Femur (tissue), 1 donor: ENCODE results near the gene IFITM5.
A peak's percentile ranks its signal among the peaks of the same experiment; 100 is the strongest.
"Not testable (repeated sequence)": the region's sequence is repeated elsewhere in the genome, so short reads cannot be mapped to it uniquely, and the experiment has no call there.

Experiments used
- DNase-seq: peaks from one replicate; pipeline ENCODE4 v3.0.0-alpha.2; 2017

IFITM5 gene

GRCh38 chr11:311013-311748, 11.9 kb upstream of the IFITM5 start:
- not testable (repeated sequence) for DNase-seq

DNA sequence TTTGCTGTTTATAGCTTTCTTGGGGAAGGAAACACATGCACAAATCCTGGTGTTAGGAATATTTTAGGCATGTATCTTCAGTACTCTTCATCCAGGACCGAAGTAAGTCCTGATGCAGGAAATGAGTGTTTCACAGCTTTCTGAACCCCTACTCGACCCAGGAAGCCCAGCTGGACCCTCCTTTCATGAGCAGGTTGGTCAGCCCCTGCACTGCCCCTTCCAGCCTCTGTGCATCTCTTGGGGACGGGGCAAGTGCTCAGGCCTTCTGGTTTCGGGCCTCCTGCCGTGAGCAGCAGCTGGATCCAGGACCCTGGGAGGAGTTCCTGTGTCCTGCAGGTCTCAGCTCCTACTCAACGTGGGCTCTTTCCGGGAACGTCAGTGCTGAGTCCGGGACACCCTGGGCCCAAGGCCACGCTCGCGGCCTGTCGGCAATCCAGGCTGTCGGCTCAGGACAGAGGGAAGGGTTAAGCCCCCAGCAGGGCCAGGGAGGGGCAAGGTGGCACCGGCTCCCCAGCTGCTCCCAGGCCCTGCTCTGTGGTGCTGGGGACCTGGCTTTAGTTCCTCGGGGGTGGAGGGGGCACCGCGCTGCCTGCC, 10.8 kb upstream of the IFITM5 start:
- DNase-seq, result not testable (repeated sequence)

DNA sequence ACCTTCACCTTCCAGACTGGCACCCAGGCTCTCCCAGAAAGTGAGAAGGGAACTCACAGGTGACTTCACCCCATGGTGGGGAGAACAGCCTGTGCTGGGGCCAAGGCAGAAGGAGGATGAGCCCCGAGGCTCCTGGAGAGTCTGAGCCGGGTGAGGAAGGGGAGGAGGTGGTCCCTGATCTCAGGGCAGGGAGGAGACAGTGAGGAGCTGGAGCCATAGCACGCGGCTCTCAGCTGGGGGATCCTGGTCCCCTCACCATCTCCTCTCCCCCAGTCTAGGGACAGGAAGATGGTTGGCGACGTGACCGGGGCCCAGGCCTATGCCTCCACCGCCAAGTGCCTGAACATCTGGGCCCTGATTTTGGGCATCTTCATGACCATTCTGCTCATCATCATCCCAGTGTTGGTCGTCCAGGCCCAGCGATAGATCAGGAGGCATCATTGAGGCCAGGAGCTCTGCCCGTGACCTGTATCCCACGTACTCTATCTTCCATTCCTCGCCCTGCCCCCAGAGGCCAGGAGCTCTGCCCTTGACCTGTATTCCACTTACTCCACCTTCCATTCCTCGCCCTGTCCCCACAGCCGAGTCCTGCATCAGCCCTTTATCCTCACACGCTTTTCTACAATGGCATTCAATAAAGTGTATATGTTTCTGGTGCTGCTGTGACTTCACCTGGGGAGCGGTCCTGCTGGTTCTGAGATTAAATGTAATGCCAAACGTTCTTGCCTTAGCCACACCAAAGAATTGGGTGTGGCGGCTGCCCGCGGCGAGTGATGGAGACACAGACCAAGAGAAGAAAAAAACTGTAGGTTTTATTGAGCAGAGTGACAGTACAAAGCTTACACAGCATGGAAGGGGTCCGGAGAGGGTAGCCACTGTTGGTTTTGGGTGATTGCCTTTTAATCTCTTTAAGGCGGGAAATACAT, 9.7 kb upstream of the IFITM5 start:
- not testable (repeated sequence) for DNase-seq

- DNase-seq, result peak; percentile 80
Measured at GRCh38 chr11:307766-308708, 8.7 kb upstream of the IFITM5 start, which contains the start of gene IFITM2. TSS of gene IFITM2 (plus strand) at chr11:307816. CDS start at chr11:308193, 377 bp downstream.

- no peak for DNase-seq
Measured at GRCh38 chr11:306645-307371, 7.5 kb upstream of the IFITM5 start.

DNA sequence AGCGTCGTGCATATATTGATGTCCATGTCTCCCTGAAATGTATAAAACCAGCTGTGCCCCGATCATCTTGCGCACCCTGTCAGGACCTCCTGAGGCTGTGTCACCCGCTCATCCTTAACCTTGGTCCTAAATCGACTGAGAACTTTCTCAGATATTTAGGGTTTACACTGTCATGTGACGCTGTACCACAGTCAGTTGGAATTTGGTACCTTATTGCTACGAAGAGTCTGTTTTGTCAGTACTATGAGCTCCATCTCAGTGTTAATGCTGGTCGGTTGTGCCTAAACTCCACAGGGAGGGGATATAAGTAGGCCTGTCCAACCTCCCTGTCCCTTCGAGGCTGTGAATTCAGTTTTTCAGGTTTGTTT, 6.5 kb upstream of the IFITM5 start:
- no peak for DNase-seq

DNA sequence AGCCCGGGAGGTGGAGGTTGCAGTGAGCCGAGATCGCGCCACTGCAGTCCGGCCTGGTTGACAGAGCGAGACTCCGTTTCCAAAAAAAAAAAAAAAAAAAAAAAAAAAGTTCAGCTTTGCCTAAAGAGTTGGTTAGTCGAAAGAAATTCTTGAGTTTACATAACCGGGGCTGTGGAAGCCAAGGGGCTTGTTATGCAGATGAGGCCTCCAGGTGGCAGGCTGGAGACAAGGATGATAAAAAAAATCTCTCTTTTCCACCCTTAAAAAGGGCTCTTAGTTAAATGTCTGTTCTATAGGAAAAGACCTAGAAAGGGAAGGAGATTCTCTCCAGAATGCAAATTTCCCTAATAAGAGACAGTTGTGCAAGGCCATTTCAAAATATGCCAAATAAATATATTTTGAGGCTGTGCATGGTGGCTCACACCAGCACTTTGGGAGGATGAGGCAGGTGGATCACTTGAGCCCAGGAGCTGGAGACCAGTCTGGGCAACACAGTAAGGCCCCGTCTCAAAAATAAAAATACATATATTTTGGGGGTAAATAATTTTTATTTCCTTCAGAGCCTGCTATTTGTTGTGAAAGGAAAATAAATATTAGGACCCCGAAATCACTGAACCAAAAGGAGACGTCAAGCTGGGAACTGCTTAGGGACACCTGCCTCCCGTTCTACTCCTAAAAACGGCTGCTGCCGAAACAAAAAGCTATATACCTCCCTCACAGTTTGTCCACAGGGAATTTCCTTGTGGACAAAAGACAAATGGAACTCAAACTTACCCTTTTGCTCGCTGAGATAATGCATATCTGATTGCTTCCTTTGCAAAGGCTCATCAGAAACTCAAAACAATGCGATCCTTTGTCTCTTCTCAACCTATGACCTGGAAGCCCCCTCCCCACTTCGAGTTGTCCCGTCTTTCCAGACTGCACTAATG, 5.9 kb upstream of the IFITM5 start:
- peak; percentile 80 for DNase-seq

- DNase-seq, result no peak
Measured at GRCh38 chr11:304061-304506, 4.8 kb upstream of the IFITM5 start.

DNA sequence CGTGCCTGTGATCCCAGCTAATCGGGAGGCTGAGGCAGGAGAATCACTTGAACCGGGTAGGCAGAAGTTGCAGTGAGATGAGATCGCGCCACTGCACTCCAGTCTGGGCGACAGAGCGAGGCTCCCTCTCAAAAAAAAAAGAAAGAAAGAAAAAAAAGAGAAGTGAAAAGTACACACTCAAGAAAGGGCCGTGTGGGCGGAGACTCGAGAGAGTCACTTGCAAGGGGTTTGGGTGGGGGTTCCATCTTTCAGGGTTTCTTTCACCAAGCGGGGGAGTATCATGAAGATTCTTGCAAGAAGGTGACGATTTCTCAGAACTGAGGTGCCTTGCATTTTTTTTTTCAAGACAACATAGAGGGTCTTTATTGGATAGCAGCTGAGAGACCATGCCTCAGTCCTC, 4.0 kb upstream of the IFITM5 start:
- no peak for DNase-seq

DNA sequence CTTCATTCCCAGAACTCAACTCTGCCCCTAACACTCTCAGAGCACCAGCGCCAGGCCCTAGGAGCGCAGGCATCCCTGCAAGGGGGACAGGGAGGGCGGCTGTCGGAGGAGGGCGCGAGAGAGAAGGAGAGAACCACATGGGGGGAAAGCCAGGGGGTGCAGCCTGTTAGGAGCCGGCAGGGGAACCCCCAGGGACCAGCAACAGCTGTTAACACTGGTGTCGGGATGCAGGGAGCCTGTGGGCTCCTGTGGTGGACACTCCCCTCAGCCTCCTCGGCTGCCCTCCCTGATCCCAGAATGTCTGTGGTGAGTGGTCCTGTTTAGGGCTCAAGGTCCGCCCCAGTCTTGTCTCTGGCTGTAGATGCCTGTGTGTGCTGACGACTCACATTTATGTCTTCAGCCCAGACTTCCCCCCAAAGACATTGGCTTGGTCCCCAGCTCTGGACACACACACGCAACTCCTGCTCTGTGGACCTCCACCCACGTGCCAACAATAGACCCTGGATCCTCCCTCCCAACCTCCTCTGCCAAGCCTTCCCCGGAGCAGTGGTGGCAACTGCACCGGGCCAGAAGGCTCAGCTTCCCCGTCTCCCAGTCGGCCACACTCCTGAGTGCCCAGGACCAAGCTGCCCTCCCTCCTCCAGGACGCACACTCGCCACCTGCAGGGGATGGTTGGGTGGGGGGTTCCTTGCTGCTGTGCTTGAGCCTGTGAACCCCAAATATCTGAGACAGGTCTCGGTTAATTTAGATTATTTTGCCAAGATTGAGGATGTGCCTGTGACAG, 817 bp upstream of the IFITM5 start:
- peak; percentile 78 for DNase-seq

GRCh38 chr11:298406-299065, 790 bp downstream of the IFITM5 start:
- DNase-seq, result peak; percentile 28

DNA sequence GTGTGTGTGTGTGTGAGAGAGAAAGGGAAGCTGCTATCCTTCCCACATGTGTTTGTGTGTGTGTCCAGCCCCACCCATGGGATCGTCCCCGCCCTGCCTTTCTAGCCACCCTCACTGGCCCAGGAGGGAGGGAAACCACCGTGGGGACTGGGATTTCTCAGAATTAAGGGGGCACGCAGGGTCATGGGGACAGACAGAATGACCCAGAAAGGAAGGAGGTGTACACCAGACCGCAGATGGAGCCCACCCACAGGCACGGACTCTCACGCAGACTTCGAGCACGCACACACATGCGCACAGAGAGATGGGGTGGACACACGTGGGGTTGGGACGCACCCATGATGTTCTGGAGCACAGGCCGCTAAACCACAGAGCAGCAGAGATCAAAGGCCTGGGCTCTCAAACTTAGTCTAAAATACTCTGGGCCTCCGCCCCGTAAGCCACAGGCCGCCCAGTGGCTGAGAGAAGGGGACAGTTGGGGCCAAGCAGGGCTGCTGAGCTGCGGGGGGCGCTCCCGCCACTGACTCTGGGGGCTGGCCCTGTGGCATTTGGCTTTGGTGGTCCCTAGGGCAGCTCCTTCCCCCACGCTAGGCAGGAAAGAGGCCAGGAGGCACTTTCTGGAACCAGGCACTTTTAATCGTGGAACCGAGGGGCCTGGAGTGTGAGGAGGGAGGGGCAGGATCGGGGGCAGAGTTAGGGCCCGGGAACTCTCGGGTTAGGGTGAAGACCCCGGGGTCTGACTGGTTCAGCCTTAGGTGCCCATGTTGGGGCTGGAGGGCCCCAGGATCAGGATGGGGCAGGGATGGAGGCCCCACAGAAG, 1.5 kb downstream of the IFITM5 start:
- DNase-seq, result peak; percentile 61

GRCh38 chr11:297051-297585, 2.2 kb downstream of the IFITM5 start:
- DNase-seq, result no peak

- DNase-seq, result peak; percentile 28
Measured at GRCh38 chr11:296171-297050, 2.9 kb downstream of the IFITM5 start.

GRCh38 chr11:295351-296170, 3.8 kb downstream of the IFITM5 start:
- DNase-seq, result peak; percentile 13

DNA sequence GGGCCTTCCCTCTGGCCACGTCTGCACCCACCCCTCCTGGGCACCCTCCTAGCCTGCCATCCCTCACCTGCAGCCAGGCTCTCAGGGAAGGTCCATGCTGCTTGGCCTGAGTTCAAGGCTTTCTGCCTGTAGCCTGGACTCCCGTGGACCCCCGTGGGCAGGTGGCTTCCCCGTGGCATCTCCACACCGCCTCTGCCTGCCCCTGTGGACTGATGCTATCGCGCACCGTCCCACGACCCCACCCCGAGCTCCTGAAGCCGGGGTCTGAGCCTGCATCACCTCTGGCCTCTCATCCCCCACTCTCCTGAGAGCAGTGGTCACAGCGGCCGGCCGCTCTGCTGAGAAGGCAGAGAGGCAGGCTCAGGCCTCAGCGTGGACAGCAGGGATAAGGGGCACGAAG, 4.5 kb downstream of the IFITM5 start:
- no peak for DNase-seq
